ENCODE data around the gene KDM1B.
"Not testable (repeated sequence)": the region's sequence is repeated elsewhere in the genome, so short reads cannot be mapped to it uniquely, and the experiment has no call there.

GRCh38 chr6:18226451-18227105, 71.4 kb downstream of the KDM1B start:
- TF ChIP-seq POLR2A, CTCF, EP300, POLR2AphosphoS5 (IDR thresholded peaks at IDR 0.05): not testable (repeated sequence)
